ENCODE results near the gene GTF2A2.

DNA sequence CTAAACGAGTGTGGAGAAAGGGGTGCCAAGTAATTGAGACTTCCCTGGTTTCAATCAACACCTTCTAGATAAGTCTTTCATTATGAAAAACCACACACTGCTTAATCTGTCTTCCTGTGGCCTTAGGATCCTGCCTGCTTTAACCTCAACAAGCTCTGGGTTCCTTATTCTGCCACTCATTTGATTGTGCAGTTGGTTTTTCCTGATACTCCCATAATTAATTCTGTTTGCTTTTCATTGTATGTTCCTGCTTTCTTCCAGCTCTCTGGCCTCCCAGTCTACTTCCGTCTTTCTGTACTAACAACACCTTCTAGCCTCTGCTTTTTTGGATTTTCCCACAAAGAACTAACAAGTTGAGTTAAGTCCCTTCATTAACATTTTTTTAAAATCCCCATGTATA is 66.0 kb downstream of the GTF2A2 start:
- no peak for TF ChIP-seq EZH2 (IDR thresholded peaks at IDR 0.05; ENCODE audit: borderline replicate concordance, insufficient read depth, low read depth, low read length, poor library complexity, severe bottlenecking)
- TF ChIP-seq, protein P1, sequence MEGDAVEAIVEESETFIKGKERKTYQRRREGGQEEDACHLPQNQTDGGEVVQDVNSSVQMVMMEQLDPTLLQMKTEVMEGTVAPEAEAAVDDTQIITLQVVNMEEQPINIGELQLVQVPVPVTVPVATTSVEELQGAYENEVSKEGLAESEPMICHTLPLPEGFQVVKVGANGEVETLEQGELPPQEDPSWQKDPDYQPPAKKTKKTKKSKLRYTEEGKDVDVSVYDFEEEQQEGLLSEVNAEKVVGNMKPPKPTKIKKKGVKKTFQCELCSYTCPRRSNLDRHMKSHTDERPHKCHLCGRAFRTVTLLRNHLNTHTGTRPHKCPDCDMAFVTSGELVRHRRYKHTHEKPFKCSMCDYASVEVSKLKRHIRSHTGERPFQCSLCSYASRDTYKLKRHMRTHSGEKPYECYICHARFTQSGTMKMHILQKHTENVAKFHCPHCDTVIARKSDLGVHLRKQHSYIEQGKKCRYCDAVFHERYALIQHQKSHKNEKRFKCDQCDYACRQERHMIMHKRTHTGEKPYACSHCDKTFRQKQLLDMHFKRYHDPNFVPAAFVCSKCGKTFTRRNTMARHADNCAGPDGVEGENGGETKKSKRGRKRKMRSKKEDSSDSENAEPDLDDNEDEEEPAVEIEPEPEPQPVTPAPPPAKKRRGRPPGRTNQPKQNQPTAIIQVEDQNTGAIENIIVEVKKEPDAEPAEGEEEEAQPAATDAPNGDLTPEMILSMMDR (IDR thresholded peaks at IDR 0.05), result no peak

All from B cell (primary cell).